ENCODE data around the gene NSUN2.

Gene NSUN2

GRCh38 chr5:6604341-6604740 lies 28.5 kb downstream of the NSUN2 start:
- DNase-seq (ENCODE audit: low read depth), result no peak

- no peak for DNase-seq (ENCODE audit: low read depth)
Measured at GRCh38 chr5:6603643-6604042, 29.2 kb downstream of the NSUN2 start.

GRCh38 chr5:6602441-6602840 lies 30.4 kb downstream of the NSUN2 start:
- no peak for DNase-seq (ENCODE audit: low read depth)

GRCh38 chr5:6601816-6602215 lies 31.0 kb downstream of the NSUN2 start:
- DNase-seq (ENCODE audit: low read depth), result no peak

GRCh38 chr5:6601271-6601670 lies 31.6 kb downstream of the NSUN2 start:
- no peak for DNase-seq (ENCODE audit: low read depth)

- no peak for DNase-seq (ENCODE audit: low read depth)
Measured at GRCh38 chr5:6599739-6600138, 33.1 kb downstream of the NSUN2 start.

GRCh38 chr5:6598351-6598900 lies 34.4 kb downstream of the NSUN2 start:
- no peak for DNase-seq (ENCODE audit: low read depth)

GRCh38 chr5:6597557-6597956 lies 35.3 kb downstream of the NSUN2 start:
- DNase-seq (ENCODE audit: low read depth), result no peak

- DNase-seq (ENCODE audit: low read depth), result no peak
Measured at GRCh38 chr5:6596388-6596787, 36.5 kb downstream of the NSUN2 start.

GRCh38 chr5:6595405-6595804 lies 37.4 kb downstream of the NSUN2 start:
- DNase-seq (ENCODE audit: low read depth), result no peak

GRCh38 chr5:6594066-6594465 lies 38.8 kb downstream of the NSUN2 start:
- no peak for DNase-seq (ENCODE audit: low read depth)

- no peak for DNase-seq (ENCODE audit: low read depth)
Measured at GRCh38 chr5:6593148-6594016, 39.5 kb downstream of the NSUN2 start.

GRCh38 chr5:6592601-6593000 lies 40.2 kb downstream of the NSUN2 start:
- no peak for DNase-seq (ENCODE audit: low read depth)

GRCh38 chr5:6591671-6592288 lies 41.1 kb downstream of the NSUN2 start:
- no peak for DNase-seq (ENCODE audit: low read depth)

- no peak for DNase-seq (ENCODE audit: low read depth)
Measured at GRCh38 chr5:6590581-6590980, 42.3 kb downstream of the NSUN2 start.

GRCh38 chr5:6587171-6587570 lies 45.7 kb downstream of the NSUN2 start:
- DNase-seq (ENCODE audit: low read depth), result no peak

GRCh38 chr5:6586647-6587042 lies 46.2 kb downstream of the NSUN2 start:
- DNase-seq (ENCODE audit: low read depth), result no peak

- DNase-seq (ENCODE audit: low read depth), result no peak
Measured at GRCh38 chr5:6585939-6586646, 46.8 kb downstream of the NSUN2 start.

GRCh38 chr5:6585168-6585567 lies 47.7 kb downstream of the NSUN2 start:
- no peak for DNase-seq (ENCODE audit: low read depth)

- DNase-seq (ENCODE audit: low read depth), result no peak
Measured at GRCh38 chr5:6584727-6585126, 48.1 kb downstream of the NSUN2 start.

- DNase-seq (ENCODE audit: low read depth), result no peak
Measured at GRCh38 chr5:6584101-6584645, 48.7 kb downstream of the NSUN2 start.

All from CMK (cell line).